HEK293 (cell line): ENCODE measurements around the gene FGF12.

Experiments used
- CTCF ChIA-PET: fragments of 350-600 bp; formaldehyde crosslinking; extraction: SDS; loops from one replicate; lab custom pipeline; 2021; ENCODE audit warnings: antibody characterized with exemption; lab: Yijun Ruan, JAX
- POLR2A ChIA-PET: fragments of 300-600 bp; formaldehyde crosslinking; extraction: SDS; loops from one replicate; lab custom pipeline; 2020; ENCODE audit warnings: antibody characterized with exemption, inconsistent platforms; lab: Yijun Ruan, JAX
- H3K27ac ChIP-seq: fragments of 200-500 bp; sonication (Bioruptor generic); 2 replicates; pipeline ENCODE4 v1.5.1; 2014; ENCODE audit warnings: low read depth, low read length, control low read depth, inconsistent platforms; ENCODE audit errors: extremely low read depth
- H3K36me3 ChIP-seq, 2 experiments: fragments of 200-500 bp in 1 of 2; sonication (Bioruptor generic) in 1 of 2; 1 replicate in 1 of 2; 2 replicates in 1 of 2; pipeline ENCODE4 v1.5.1; 2014 to 2017; ENCODE audit warnings: inconsistent platforms in 2 of 2, low read length in 2 of 2; ENCODE audit not compliant: control insufficient read depth in 2 of 2, insufficient read depth in 1 of 2
- H3K4me1 ChIP-seq: fragments of 200-500 bp; sonication (Bioruptor generic); 2 replicates; pipeline ENCODE4 v1.5.1; 2014; ENCODE audit warnings: mild to moderate bottlenecking, low read length, inconsistent platforms; ENCODE audit not compliant: control insufficient read depth, insufficient read depth
- H3K4me3 ChIP-seq: 2 replicates; pipeline ENCODE4 v1.5.1; 2011; ENCODE audit warnings: low read depth, mild to moderate bottlenecking, control low read depth, low read length, moderate library complexity
- H3K9me3 ChIP-seq: fragments of 200-500 bp; sonication (Bioruptor generic); 2 replicates; pipeline ENCODE4 v1.5.1; 2014; ENCODE audit warnings: low read depth, low read length, inconsistent platforms; ENCODE audit not compliant: control insufficient read depth, insufficient read depth
- FEZF1 ChIP-seq: fragments of 450-650 bp; formaldehyde crosslinking; IDR thresholded peaks from 2 replicates; pipeline ENCODE4 v1.5.1; 2016; ENCODE audit warnings: missing biosample characterization, missing genetic modification characterization
- KLF10 ChIP-seq: fragments of 450-650 bp; IDR thresholded peaks from 2 replicates; pipeline ENCODE4 v1.5.1; 2018; ENCODE audit warnings: missing biosample characterization, mild to moderate bottlenecking, missing genetic modification characterization
- KLF7 ChIP-seq: fragments of 450-650 bp; formaldehyde crosslinking; IDR thresholded peaks from 2 replicates; pipeline ENCODE4 v1.5.1; 2016; ENCODE audit warnings: missing biosample characterization, missing genetic modification characterization, borderline replicate concordance
- MZF1 ChIP-seq: fragments of 450-650 bp; formaldehyde crosslinking; IDR thresholded peaks from 2 replicates; pipeline ENCODE4 v1.5.1; 2017; ENCODE audit warnings: missing biosample characterization, missing genetic modification characterization, borderline replicate concordance
- OSR2 ChIP-seq: fragments of 450-650 bp; formaldehyde crosslinking; IDR thresholded peaks from 2 replicates; pipeline ENCODE4 v1.5.1; 2016; ENCODE audit warnings: missing biosample characterization, missing genetic modification characterization
- RBAK ChIP-seq: fragments of 450-650 bp; formaldehyde crosslinking; IDR thresholded peaks from 2 replicates; pipeline ENCODE4 v1.5.1; 2016; ENCODE audit warnings: missing biosample characterization, missing genetic modification characterization
- SP2 ChIP-seq: fragments of 450-650 bp; formaldehyde crosslinking; IDR thresholded peaks from 2 replicates; pipeline ENCODE4 v1.5.1; 2016; ENCODE audit warnings: missing biosample characterization, missing genetic modification characterization
- TCF7L2 ChIP-seq: IDR thresholded peaks from 2 replicates; pipeline ENCODE4 v1.6.1; 2011; ENCODE audit warnings: low read depth, mild to moderate bottlenecking, inconsistent platforms, low read length, moderate library complexity, borderline replicate concordance
- ZBTB44 ChIP-seq: fragments of 450-650 bp; IDR thresholded peaks from 2 replicates; pipeline ENCODE4 v1.5.1; 2018; ENCODE audit warnings: missing biosample characterization, mild to moderate bottlenecking, missing genetic modification characterization
- ZNF112 ChIP-seq: fragments of 450-650 bp; formaldehyde crosslinking; IDR thresholded peaks from 2 replicates; pipeline ENCODE4 v1.5.0; 2017; ENCODE audit warnings: missing biosample characterization, missing genetic modification characterization
- ZNF132 ChIP-seq: fragments of 450-650 bp; formaldehyde crosslinking; IDR thresholded peaks from 2 replicates; pipeline ENCODE4 v1.5.1; 2017; ENCODE audit warnings: missing biosample characterization, missing genetic modification characterization, borderline replicate concordance
- ZNF214 ChIP-seq: fragments of 450-650 bp; formaldehyde crosslinking; IDR thresholded peaks from 2 replicates; pipeline ENCODE4 v1.5.1; 2017; ENCODE audit warnings: missing biosample characterization, mild to moderate bottlenecking, missing genetic modification characterization, borderline replicate concordance
- ZNF239 ChIP-seq: fragments of 450-650 bp; formaldehyde crosslinking; IDR thresholded peaks from 2 replicates; pipeline ENCODE4 v1.5.1; 2016; ENCODE audit warnings: missing biosample characterization, missing genetic modification characterization
- ZNF248 ChIP-seq: fragments of 450-650 bp; formaldehyde crosslinking; IDR thresholded peaks from 2 replicates; pipeline ENCODE4 v1.5.1; 2017; ENCODE audit warnings: missing biosample characterization, missing genetic modification characterization
- ZNF266 ChIP-seq: fragments of 450-650 bp; formaldehyde crosslinking; IDR thresholded peaks from 2 replicates; pipeline ENCODE4 v1.5.1; 2016; ENCODE audit warnings: missing biosample characterization, missing genetic modification characterization, low read depth
- ZNF292 ChIP-seq: fragments of 450-650 bp; formaldehyde crosslinking; IDR thresholded peaks from 2 replicates; pipeline ENCODE4 v1.5.1; 2016; ENCODE audit warnings: low read depth, missing biosample characterization, missing genetic modification characterization, borderline replicate concordance
- ZNF302 ChIP-seq: fragments of 450-650 bp; formaldehyde crosslinking; IDR thresholded peaks from 2 replicates; pipeline ENCODE4 v1.5.1; 2016; ENCODE audit warnings: missing biosample characterization, missing genetic modification characterization, low read depth
- ZNF426 ChIP-seq: fragments of 450-650 bp; formaldehyde crosslinking; IDR thresholded peaks from 2 replicates; pipeline ENCODE4 v1.5.1; 2017; ENCODE audit warnings: missing biosample characterization, missing genetic modification characterization, mild to moderate bottlenecking, inconsistent platforms, moderate library complexity
- ZNF521 ChIP-seq: fragments of 450-650 bp; formaldehyde crosslinking; IDR thresholded peaks from 2 replicates; pipeline ENCODE4 v1.5.1; 2017; ENCODE audit warnings: missing biosample characterization, mild to moderate bottlenecking, missing genetic modification characterization
- ZNF610 ChIP-seq: fragments of 450-650 bp; formaldehyde crosslinking; IDR thresholded peaks from 2 replicates; pipeline ENCODE4 v1.5.1; 2016; ENCODE audit warnings: missing biosample characterization, missing genetic modification characterization, borderline replicate concordance
- ZNF624 ChIP-seq: fragments of 450-650 bp; formaldehyde crosslinking; IDR thresholded peaks from 2 replicates; pipeline ENCODE4 v1.5.1; 2017; ENCODE audit warnings: missing biosample characterization, missing genetic modification characterization
- ZNF629 ChIP-seq: fragments of 450-650 bp; formaldehyde crosslinking; IDR thresholded peaks from 2 replicates; pipeline ENCODE4 v1.5.1; 2017; ENCODE audit warnings: missing biosample characterization, missing genetic modification characterization
- ZNF654 ChIP-seq: fragments of 450-650 bp; formaldehyde crosslinking; IDR thresholded peaks from 2 replicates; pipeline ENCODE4 v1.5.1; 2016; ENCODE audit warnings: low read depth, missing biosample characterization, missing genetic modification characterization
- ZNF701 ChIP-seq: fragments of 450-650 bp; formaldehyde crosslinking; IDR thresholded peaks from 2 replicates; pipeline ENCODE4 v1.5.1; 2016; ENCODE audit warnings: missing biosample characterization, missing genetic modification characterization
- ZNF776 ChIP-seq: fragments of 450-650 bp; formaldehyde crosslinking; IDR thresholded peaks from 2 replicates; pipeline ENCODE4 v1.5.0; 2017; ENCODE audit warnings: missing biosample characterization, missing genetic modification characterization, borderline replicate concordance
- ZNF843 ChIP-seq: fragments of 450-650 bp; formaldehyde crosslinking; IDR thresholded peaks from 2 replicates; pipeline ENCODE4 v1.5.1; 2016; ENCODE audit warnings: missing biosample characterization, missing genetic modification characterization
- ZSCAN16 ChIP-seq: fragments of 450-650 bp; formaldehyde crosslinking; IDR thresholded peaks from 2 replicates; pipeline ENCODE4 v1.5.1; 2016; ENCODE audit warnings: missing biosample characterization, missing genetic modification characterization
- ZSCAN30 ChIP-seq: fragments of 450-650 bp; IDR thresholded peaks from 2 replicates; pipeline ENCODE4 v1.5.1; 2018; ENCODE audit warnings: missing biosample characterization, mild to moderate bottlenecking, missing genetic modification characterization, moderate library complexity
- TF ChIP-seq, protein P1 (sequence below): fragments of 450-650 bp; formaldehyde crosslinking; IDR thresholded peaks from 2 replicates; pipeline ENCODE4 v1.5.1; 2017; ENCODE audit warnings: missing biosample characterization, missing genetic modification characterization

Gene FGF12

DNA sequence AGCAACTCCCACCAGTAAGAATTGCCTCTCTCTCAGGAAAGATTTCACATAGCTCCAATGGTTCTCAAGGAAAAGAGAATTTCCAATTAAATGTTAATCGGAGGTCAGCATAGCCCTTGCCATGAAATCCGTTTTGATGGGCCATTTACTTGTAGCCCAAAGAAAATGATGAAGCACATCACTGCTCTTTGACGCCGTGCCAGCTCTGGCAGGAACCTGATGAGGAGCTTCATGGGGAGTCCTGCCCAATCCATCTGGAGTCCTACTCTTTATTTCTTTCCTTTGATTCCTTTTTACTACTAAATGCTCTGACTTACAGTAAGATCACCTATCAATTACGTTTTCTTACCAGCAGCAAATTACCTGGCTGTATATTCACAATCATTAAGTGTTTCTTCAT lies 84.7 kb downstream of the FGF12 start:
- TF ChIP-seq ZNF776 (tag by site-specific recombination) (no peak), ZNF266 (tag by site-specific recombination) (no peak), ZNF292 (tag by site-specific recombination) (no peak), KLF7 (tag by site-specific recombination) (no peak), RBAK (tag by site-specific recombination) (no peak), ZNF843 (tag by site-specific recombination) (no peak), MZF1 (no peak), ZNF239 (tag by site-specific recombination) (no peak), FEZF1 (no peak)
- H3K4me3 ChIP-seq, result no peak overlapping the region
- no peak overlapping the region for H3K27ac ChIP-seq
- H3K4me1 ChIP-seq, result no peaks in the 10 kb centered on the region
- POLR2A ChIA-PET, result no interaction called here
- H3K9me3 ChIP-seq, result no peaks in the 10 kb centered on the region
- CTCF ChIA-PET, result no interaction called here
- no peaks in the 10 kb centered on the region for H3K36me3 ChIP-seq

- no peak overlapping the region for H3K4me3 ChIP-seq
- no peaks in the 10 kb centered on the region for H3K4me1 ChIP-seq
- H3K36me3 ChIP-seq, result no peaks in the 10 kb centered on the region
- CTCF ChIA-PET, result no interaction called here
- POLR2A ChIA-PET, result no interaction called here
- TF ChIP-seq ZNF302 (tag by site-specific recombination), result no peak
- TF ChIP-seq ZNF654 (tag by site-specific recombination), result no peak
- TF ChIP-seq ZNF248 (tag by site-specific recombination), result no peak
- TF ChIP-seq SP2 (tag by site-specific recombination), result no peak
- no peak for TF ChIP-seq ZNF624 (tag by site-specific recombination)
- TF ChIP-seq, all 188 proteins: peak for 0
- Histone ChIP-seq H3K9me3 (no peaks in the 10 kb centered on the region), H3K27ac (no peak overlapping the region)
These were observed 85.4 kb downstream of the FGF12 start for GRCh38 chr3:192641919-192642318.

DNA sequence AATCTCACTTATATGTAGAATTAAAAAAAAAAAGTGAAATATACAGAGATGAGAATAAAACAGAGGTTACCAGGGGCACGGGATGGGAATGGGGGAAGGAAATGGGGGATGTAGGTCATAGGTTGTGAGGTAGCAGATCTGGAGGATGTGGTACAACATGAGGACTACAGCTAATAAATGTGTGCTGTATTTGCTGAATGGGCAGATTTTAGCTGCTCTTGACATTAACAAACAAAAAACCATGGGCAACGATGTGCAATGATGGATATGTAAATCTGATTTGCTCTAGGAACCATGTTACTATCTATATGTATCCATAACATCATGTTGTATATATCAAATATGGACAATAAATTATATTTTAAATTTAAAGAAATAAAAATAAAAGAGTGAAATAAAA lies 87.4 kb downstream of the FGF12 start:
- no peak overlapping the region for H3K4me3 ChIP-seq
- no peaks in the 10 kb centered on the region for H3K36me3 ChIP-seq
- no peak for TF ChIP-seq ZNF132 (tag by site-specific recombination)
- no peak for TF ChIP-seq ZNF521
- no peak for TF ChIP-seq ZNF701 (tag by site-specific recombination)
- no peak for TF ChIP-seq ZNF426 (tag by site-specific recombination)
- TF ChIP-seq ZNF776 (tag by site-specific recombination), result no peak
- TF ChIP-seq RBAK (tag by site-specific recombination), result no peak
- no peak for TF ChIP-seq ZNF214 (tag by site-specific recombination)
- TF ChIP-seq ZSCAN30, result no peak
- no peak for TF ChIP-seq TCF7L2
- no peak for TF ChIP-seq ZBTB44
- TF ChIP-seq, protein P1, sequence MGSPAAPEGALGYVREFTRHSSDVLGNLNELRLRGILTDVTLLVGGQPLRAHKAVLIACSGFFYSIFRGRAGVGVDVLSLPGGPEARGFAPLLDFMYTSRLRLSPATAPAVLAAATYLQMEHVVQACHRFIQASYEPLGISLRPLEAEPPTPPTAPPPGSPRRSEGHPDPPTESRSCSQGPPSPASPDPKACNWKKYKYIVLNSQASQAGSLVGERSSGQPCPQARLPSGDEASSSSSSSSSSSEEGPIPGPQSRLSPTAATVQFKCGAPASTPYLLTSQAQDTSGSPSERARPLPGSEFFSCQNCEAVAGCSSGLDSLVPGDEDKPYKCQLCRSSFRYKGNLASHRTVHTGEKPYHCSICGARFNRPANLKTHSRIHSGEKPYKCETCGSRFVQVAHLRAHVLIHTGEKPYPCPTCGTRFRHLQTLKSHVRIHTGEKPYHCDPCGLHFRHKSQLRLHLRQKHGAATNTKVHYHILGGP, result no peak
- no peak for TF ChIP-seq ZSCAN16 (tag by site-specific recombination)
- TF ChIP-seq OSR2, result no peak
- no peak for TF ChIP-seq KLF10 (tag by site-specific recombination)
- no peak for TF ChIP-seq ZNF112 (tag by site-specific recombination)
- TF ChIP-seq ZNF629, result no peak
- TF ChIP-seq ZNF610 (tag by site-specific recombination), result no peak
- no peaks in the 10 kb centered on the region for H3K4me1 ChIP-seq
- CTCF ChIA-PET, result no interaction called here
- no peak overlapping the region for H3K27ac ChIP-seq
- POLR2A ChIA-PET, result no interaction called here
- H3K9me3 ChIP-seq, result no peaks in the 10 kb centered on the region
